Measurements from ENCODE around the gene CTBP1.

CTBP1 gene

DNA sequence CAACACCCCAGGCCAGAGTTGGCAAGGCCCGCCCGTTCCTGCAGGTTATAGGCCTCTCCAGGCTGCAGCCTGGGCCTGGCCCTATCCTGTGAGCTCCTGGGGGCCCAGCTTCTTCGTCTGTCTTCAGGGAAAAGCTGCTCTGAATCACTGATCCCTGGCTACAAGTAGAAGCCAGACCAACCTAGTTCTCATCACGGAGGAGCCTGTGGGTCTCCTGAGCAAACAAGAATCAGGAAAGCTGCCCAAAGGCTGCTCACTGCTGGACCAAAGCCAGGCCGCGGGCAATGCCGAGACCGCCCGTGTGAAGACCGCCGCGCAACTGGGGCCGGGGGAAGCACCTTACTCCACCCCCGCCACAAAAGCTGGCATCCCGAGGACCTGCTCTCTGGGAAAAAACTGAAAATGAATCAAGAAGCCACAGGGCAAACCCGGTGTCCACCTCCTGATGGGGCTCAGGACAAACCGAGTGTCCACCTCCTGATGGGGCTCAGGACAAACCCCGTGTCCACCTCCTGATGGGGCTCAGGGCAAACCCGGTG is 12.8 kb downstream of the CTBP1 start:
- no peak for DNase-seq (ENCODE audit: low read depth)
- no peak overlapping the region for H3K4me3 ChIP-seq (ENCODE audit: low read depth, low read length)
- no peak for TF ChIP-seq CTCF (IDR thresholded peaks at IDR 0.05; ENCODE audit: low read depth, low read length, missing control alignments)

DNA sequence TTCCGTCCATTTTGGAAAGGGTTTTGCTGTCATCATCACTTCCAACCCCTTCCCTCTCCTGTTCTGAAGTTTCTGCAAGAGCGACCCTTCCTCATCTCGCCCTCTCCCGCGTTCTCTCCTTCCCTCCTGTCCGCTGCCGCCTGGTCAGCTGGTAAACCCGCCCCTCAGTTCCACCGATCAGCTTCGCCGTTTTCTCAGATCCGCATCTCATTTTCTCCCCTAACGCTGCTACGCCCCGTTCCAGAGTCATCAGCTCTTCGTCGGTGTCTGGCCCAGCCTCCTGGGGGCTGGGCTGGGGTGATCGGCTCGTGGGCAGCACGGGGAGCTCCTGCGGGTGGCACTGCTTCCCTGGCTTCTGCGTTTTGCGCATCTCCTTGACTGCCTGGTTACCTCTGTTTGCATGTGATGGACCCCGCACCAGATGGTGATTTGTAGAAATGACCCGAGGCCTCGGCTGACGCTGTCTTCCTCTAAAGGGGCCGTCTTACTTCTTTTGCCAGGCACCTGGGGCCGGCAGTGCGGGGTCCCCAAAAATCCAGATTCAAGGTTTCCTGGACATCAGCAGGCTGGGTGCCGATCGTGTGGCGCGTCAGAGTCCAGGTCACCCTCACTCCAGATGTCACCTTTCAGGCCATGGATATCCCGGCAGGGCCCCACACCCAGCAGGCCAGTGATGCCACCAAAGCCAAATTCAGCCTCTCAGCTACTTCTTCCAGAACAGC is 13.4 kb downstream of the CTBP1 start:
- DNase-seq (ENCODE audit: low read depth), result no peak
- no peak overlapping the region for H3K4me3 ChIP-seq (ENCODE audit: low read depth, low read length)
- no peak for TF ChIP-seq CTCF (IDR thresholded peaks at IDR 0.05; ENCODE audit: low read depth, low read length, missing control alignments)

DNA sequence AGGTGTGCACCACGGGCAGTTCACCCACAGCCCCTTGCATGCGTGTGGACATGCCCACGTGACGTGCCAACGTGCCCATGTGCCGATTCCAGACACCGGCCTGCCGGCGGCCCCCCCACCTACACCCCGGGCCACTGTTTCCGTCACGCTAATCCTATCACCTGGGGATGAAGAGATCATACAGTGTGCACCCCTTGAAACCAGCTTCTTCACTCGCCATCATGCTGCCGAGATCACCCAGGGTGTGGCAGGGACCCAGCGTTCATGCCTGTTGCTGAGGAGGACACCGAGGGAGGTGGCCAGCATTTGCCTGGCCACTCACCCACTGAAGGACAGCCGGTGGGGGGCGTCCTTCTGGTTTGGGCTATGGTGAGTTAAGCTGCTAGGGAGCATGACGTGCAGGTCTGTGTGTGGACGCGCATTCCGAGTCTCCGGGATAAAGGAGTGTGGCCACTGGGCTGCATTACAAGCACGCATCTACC is 14.1 kb downstream of the CTBP1 start:
- TF ChIP-seq CTCF (IDR thresholded peaks at IDR 0.05; ENCODE audit: low read depth, low read length, missing control alignments), result no peak
- H3K4me3 ChIP-seq (ENCODE audit: low read depth, low read length), result no peak overlapping the region
- DNase-seq (ENCODE audit: low read depth), result no peak

- no peak overlapping the region for H3K4me3 ChIP-seq (ENCODE audit: low read depth, low read length)
- DNase-seq (ENCODE audit: low read depth), result no peak
- no peak for TF ChIP-seq CTCF (IDR thresholded peaks at IDR 0.05; ENCODE audit: low read depth, low read length, missing control alignments)
Measured at GRCh38 chr4:1234309-1234695, 14.6 kb downstream of the CTBP1 start.

GRCh38 chr4:1233641-1234308 is 15.2 kb downstream of the CTBP1 start:
- no peak for DNase-seq (ENCODE audit: low read depth)
- no peak for TF ChIP-seq CTCF (IDR thresholded peaks at IDR 0.05; ENCODE audit: low read depth, low read length, missing control alignments)
- H3K4me3 ChIP-seq (ENCODE audit: low read depth, low read length), result no peak overlapping the region

DNA sequence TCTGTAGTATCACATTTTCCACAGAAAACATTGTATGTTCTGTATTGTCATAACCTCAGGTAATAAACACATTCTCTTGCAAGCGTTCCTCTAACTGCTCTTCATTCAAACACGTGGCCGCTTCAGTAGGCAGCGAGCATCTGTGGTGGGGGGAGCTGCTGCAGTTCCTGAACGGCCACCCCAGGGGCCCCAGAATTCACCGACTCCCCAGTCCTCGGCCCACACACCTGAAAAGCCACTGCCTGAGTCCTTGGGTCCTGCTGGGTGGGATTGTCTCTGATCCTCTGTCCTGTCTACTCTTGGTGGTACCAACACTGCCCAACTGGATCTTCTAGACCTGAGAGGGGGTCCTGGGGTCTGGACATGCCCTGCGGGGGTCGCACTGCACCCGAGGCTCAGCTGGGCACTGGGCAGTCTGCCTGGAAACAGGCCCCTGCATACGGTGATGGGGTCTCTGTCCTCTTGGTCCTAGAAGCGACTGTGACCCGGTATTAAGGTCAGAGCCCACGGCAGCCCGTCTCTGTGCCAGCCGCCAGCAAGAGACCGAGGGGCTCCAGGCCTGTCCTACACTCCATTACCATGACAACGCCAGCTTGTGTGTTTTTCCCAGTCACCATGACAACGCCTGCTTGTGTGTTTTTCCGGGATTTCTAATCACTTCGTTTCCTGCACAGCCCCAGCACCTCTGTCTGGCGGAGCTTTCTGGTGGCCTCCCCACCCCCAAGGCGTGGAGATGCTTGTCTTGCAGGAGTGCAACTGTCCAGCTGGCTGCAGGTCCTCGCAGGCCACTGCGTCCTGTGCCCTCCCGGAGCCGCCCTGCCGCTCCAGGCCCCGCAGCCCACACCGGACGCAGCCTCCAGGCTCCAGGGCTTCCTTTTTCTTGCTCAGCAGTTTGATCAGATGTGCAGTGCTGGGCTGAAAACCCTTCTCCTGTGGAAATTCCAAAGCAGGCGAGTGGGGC is 16.0 kb downstream of the CTBP1 start:
- DNase-seq (ENCODE audit: low read depth), result no peak
- no peak for TF ChIP-seq CTCF (IDR thresholded peaks at IDR 0.05; ENCODE audit: low read depth, low read length, missing control alignments)
- H3K4me3 ChIP-seq (ENCODE audit: low read depth, low read length), result no peak overlapping the region
